GM12892 (cell line): ENCODE results near the gene CFAP20DC.

Experiments used
- POLR2A ChIP-seq: IDR thresholded peaks from 2 replicates; pipeline ENCODE4 v1.6.1; 2011; ENCODE audit warnings: low read depth, low read length, control low read depth
- POLR2AphosphoS5 ChIP-seq: IDR thresholded peaks from 2 replicates; pipeline ENCODE4 v1.6.1; 2011; ENCODE audit warnings: low read depth, low read length, control low read depth
- TAF1 ChIP-seq: IDR thresholded peaks from 2 replicates; pipeline ENCODE4 v1.6.1; 2011; ENCODE audit warnings: low read depth, mild to moderate bottlenecking, control low read depth, low read length, borderline replicate concordance

- TF ChIP-seq POLR2AphosphoS5: no peak
- no peak for TF ChIP-seq POLR2A
- TF ChIP-seq TAF1: no peak
These were observed 24.9 kb upstream of the CFAP20DC start for GRCh38 chr3:59074764-59075163.
